Psoas muscle (tissue), 8 donors: Measurements from ENCODE around the gene RANGRF. TPM values are rescaled to one million over a fixed set of nuclear protein-coding genes. Genes with fewer than 3 reads are reported as not detected.
"Not testable (repeated sequence)": the region's sequence is repeated elsewhere in the genome, so short reads cannot be mapped to it uniquely, and the experiment has no call there.

ENCODE experiments used
- ATAC-seq, 4 donors: fragments of 200-7000 bp; cut with Tn5 transposase; one replicate each; pipeline ENCODE4 v1.9.1; 2020; ENCODE audit warnings: moderate library complexity in 3 of 4, mild to moderate bottlenecking in 2 of 4
- DNase-seq, 2 donors: peaks; one replicate each; pipeline ENCODE4 v3.0.0-alpha.2; 2020
- H3K27ac ChIP-seq: fragments of 200-600 bp; one replicate; pipeline ENCODE4 v1.8.0; 2022
- H3K27me3 ChIP-seq, 3 donors: fragments of 200-600 bp in 1 of 3; one replicate each; pipeline versions ENCODE4 v1.6.1 to v1.8.0; 2013 to 2022; ENCODE audit warnings: low read length in 2 of 3, mild to moderate bottlenecking in 2 of 3, moderate library complexity in 1 of 3; ENCODE audit not compliant: insufficient read depth in 3 of 3
- H3K36me3 ChIP-seq, 2 donors: fragments of 200-600 bp in 1 of 2; one replicate each; pipeline versions ENCODE4 v1.6.1 to v1.8.0; 2013 to 2022; ENCODE audit warnings: low read depth in 1 of 2, mild to moderate bottlenecking in 1 of 2, moderate library complexity in 1 of 2; ENCODE audit not compliant: insufficient read depth in 1 of 2
- H3K4me1 ChIP-seq: fragments of 200-600 bp; one replicate; pipeline ENCODE4 v1.8.0; 2022
- H3K4me3 ChIP-seq: fragments of 200-600 bp; one replicate; pipeline ENCODE4 v1.8.0; 2022; ENCODE audit warnings: mild to moderate bottlenecking
- H3K9me3 ChIP-seq: fragments of 200-600 bp; one replicate; pipeline ENCODE4 v1.8.0; 2022
- CTCF ChIP-seq: fragments of 200-600 bp; IDR thresholded peaks from one replicate; pipeline ENCODE4 v1.8.0; 2022; ENCODE audit warnings: antibody characterized with exemption
- WGBS, 3 donors: extraction: QIAGEN DNeasy Blood & Tissue Kit; methylation state at CpG; one replicate each; pipeline versions ENCODE4 v1.1.6 to v1.1.7; 2013; 5-methylcytosine and 5-hydroxymethylcytosine counted together
- intact Hi-C, 2 donors: fragments of 100-400 bp; cut with DNase I; formaldehyde crosslinking; loops; one replicate each; pipeline versions ENCODE4 v1.11.0 to v1.14.2; 2022
- polyA plus RNA-seq, 3 donors: library from polyadenylated mRNA; stranded (reverse); fragments of 200-250 nt; gene quantifications; one replicate each; pipeline ENCODE4 v1.2.3, GENCODE V29; 2013
- total RNA-seq, 4 donors: library from RNA; stranded (reverse); fragmentation: NEBNext Ultra II Directional in 2 of 4; extraction: Animal tissue kit (Norgen Biotek cat#: 25700) in 2 of 4; gene quantifications; one replicate each; pipeline versions ENCODE4 v1.2.1 to v1.2.4, GENCODE V29; 2021 to 2023
- donor health status: healthy with polysubstance abuse.
- donor health status: DM: no; HTN: no; CAD: no; lungs with moderate emphysema.
- donor health status: Bipolar disorder and iron deficiency.
- donor health status: healthy.
- donor health status: DM: yes; HTN: yes; CAD: no.
- donor health status: DM: no; HTN: no; CAD: no.
- donor health status: DM: no; HTN: no; CAD: no.
- donor health status: DM: yes; HTN: yes; CAD: no.

The RANGRF gene
- total and polyA plus RNA-seq, 7 donors, result 9.0 to 24.3 (median 16.3) TPM

GRCh38 chr17:8249621-8250500 is 38.6 kb upstream of the RANGRF start:
- intact Hi-C loops, result loop anchor here (2.0 to 10.0 kb wide), 4 partner anchors 37 to 115 kb away; partner anchors contain the start of genes RANGRF (in 2 of the 2) and BORCS6 (in 1 of the 2)
- 12 to 14% (median 13%) methylated on average over 10 of the region's 10 CpGs for WGBS, 3 donors
- ATAC-seq (no peak), DNase-seq (no peak)
- TF ChIP-seq CTCF, result no peak
- H3K27me3 ChIP-seq, result no peaks in the 10 kb centered on the region
- H3K27ac ChIP-seq, result peak overlapping the region; percentile 98
- peak overlapping the region; percentile 88 for H3K4me3 ChIP-seq
- H3K36me3 ChIP-seq, result peaks cover 4 to 19% of the 10 kb centered on the region in 2 donors
- peaks cover 8% of the 10 kb centered on the region for H3K4me1 ChIP-seq
- H3K9me3 ChIP-seq, result no peaks in the 10 kb centered on the region

GRCh38 chr17:8251411-8251810 is 37.1 kb upstream of the RANGRF start:
- H3K27ac ChIP-seq, H3K27me3 ChIP-seq, H3K9me3 ChIP-seq, H3K4me3 ChIP-seq, H3K4me1 ChIP-seq, DNase-seq, ATAC-seq: not testable (repeated sequence)
- WGBS, 3 donors, result 61 to 90% (median 83%) methylated on average over 2 of the region's 2 CpGs
- intact Hi-C loops, result loop anchor here (5.0 to 10.0 kb wide), 2 partner anchors 36 to 113 kb away; partner anchors contain the start of gene RANGRF (in 1 of the 2)
- peaks cover 4 to 26% of the 10 kb centered on the region in 2 donors for H3K36me3 ChIP-seq

- no peak for DNase-seq
- WGBS, 3 donors, result 51 to 66% (median 55%) methylated on average over 8 of the region's 8 CpGs
- intact Hi-C loops, result loop anchor here (5.0 to 10.0 kb wide), 2 partner anchors 34 to 111 kb away; partner anchors contain the start of gene RANGRF (in 1 of the 2)
- peaks cover 5% of the 10 kb centered on the region for H3K4me1 ChIP-seq
- no peak for ATAC-seq
- H3K4me3 ChIP-seq, result no peak overlapping the region
- H3K9me3 ChIP-seq, result no peaks in the 10 kb centered on the region
- TF ChIP-seq CTCF, result peak; percentile 22
- no peaks in the 10 kb centered on the region for H3K27me3 ChIP-seq
- peaks cover 10 to 47% of the 10 kb centered on the region in 2 donors for H3K36me3 ChIP-seq
- no peak overlapping the region for H3K27ac ChIP-seq
These were observed 34.7 kb upstream of the RANGRF start for GRCh38 chr17:8253801-8254200.

- no peaks in the 10 kb centered on the region for H3K9me3 ChIP-seq
- intact Hi-C loops, result loop anchor here (5.0 to 10.0 kb wide), 2 partner anchors 32 to 110 kb away; partner anchors contain the start of gene RANGRF (in 1 of the 2)
- 94 to 95% (median 94%) methylated on average over 11 of the region's 11 CpGs for WGBS, 3 donors
- H3K27ac ChIP-seq, result no peak overlapping the region
- H3K36me3 ChIP-seq, result peaks cover 10 to 56% of the 10 kb centered on the region in 2 donors
- H3K4me3 ChIP-seq, result no peak overlapping the region
- ATAC-seq (no peak), DNase-seq (no peak)
- peaks cover 2% of the 10 kb centered on the region for H3K4me1 ChIP-seq
- TF ChIP-seq CTCF, result no peak
- H3K27me3 ChIP-seq, result no peaks in the 10 kb centered on the region
These were observed 33.6 kb upstream of the RANGRF start for GRCh38 chr17:8254881-8255280.

GRCh38 chr17:8255499-8255898 is 33.0 kb upstream of the RANGRF start:
- H3K9me3 ChIP-seq, result no peaks in the 10 kb centered on the region
- no peak overlapping the region for H3K27ac ChIP-seq
- no peaks in the 10 kb centered on the region for H3K4me1 ChIP-seq
- intact Hi-C loops, result loop anchor here in 1 of 2 donors (10.0 kb wide), 1 partner anchor 109 kb away; no protein-coding TSS in a partner anchor
- no peaks in the 10 kb centered on the region for H3K27me3 ChIP-seq
- DNase-seq (no peak), ATAC-seq (no peak)
- no peak for TF ChIP-seq CTCF
- H3K4me3 ChIP-seq, result no peak overlapping the region
- 91 to 95% (median 92%) methylated on average over 9 of the region's 9 CpGs for WGBS, 3 donors
- peaks cover 10 to 62% of the 10 kb centered on the region in 2 donors for H3K36me3 ChIP-seq
